Measurements from ENCODE around the gene ADK. TPM values are rescaled to one million over a fixed set of nuclear protein-coding genes. Genes with fewer than 3 reads are reported as not detected.

Gene ADK
- total and polyA plus RNA-seq, 2 of the 4 experiments (the other 2 are of a cell fraction): 30.6 to 40.9 TPM

- no CpG with 5 or more reads among the region's 1 CpG for WGBS, 2 experiments (ENCODE audit: extremely low coverage in 2 of 2, insufficient read length in 1 of 2)
- ATAC-seq (ENCODE audit: low read depth) (peak; percentile 72), DNase-seq (peak; percentile 79)
- Histone ChIP-seq H4K20me1 (ENCODE audit: insufficient read depth, low read length) (no peaks in the 10 kb centered on the region), H3K9me1 (ENCODE audit: insufficient read depth, low read length) (no peaks in the 10 kb centered on the region), H4K5ac (ENCODE audit: low read depth, low read length) (no peak overlapping the region), H3K36me3 (ENCODE audit: control insufficient read depth, insufficient read depth, low read length) (0 out of 2 replicates have a peak, but pooled peaks cover 1% of the 10 kb centered on the region), H3K27ac (ENCODE audit: insufficient read depth, low read length) (no peak overlapping the region; the same call in 1 of the 2 replicates), H3K4me1 (ENCODE audit: control insufficient read depth, insufficient read depth, low read length) (peaks cover 8% of the 10 kb centered on the region), H2AK5ac (ENCODE audit: low read depth, low read length) (no peak overlapping the region), H2BK20ac (ENCODE audit: low read depth, low read length) (no peak overlapping the region), H3K4ac (ENCODE audit: low read depth, low read length) (no peak overlapping the region), H2AK9ac (replicated peaks; ENCODE audit: low read depth, low read length, poor library complexity) (no peak overlapping the region), H3K56ac (ENCODE audit: extremely low read depth, insufficient read depth, low read length) (no peak overlapping the region), H3K23ac (ENCODE audit: low read depth, low read length) (no peak overlapping the region), H4K8ac (ENCODE audit: low read depth in 2 of 2, low read length in 2 of 2) (0 out of 4 replicates have a peak overlapping the region, but pooled peaks of 1 of the 2 experiments have one; percentile 27), H3K14ac (replicated peaks; ENCODE audit: low read depth, low read length) (no peak overlapping the region), H3K4me3 (ENCODE audit: insufficient read depth, low read depth, low read length) (no peak overlapping the region), H2AFZ (replicated peaks; ENCODE audit: low read length, poor library complexity) (no peak overlapping the region), H3K79me1 (ENCODE audit: low read depth in 1 of 2, low read length in 2 of 2) (peaks cover 11 to 27% of the 10 kb centered on the region in 2 experiments), H3K18ac (ENCODE audit: low read depth, low read length) (no peak overlapping the region), H3K27me3 (ENCODE audit: control insufficient read depth, insufficient read depth, low read length) (no peaks in the 10 kb centered on the region), H3K9me3 (ENCODE audit: control insufficient read depth, insufficient read depth, low read length) (no peaks in the 10 kb centered on the region), H3K4me2 (ENCODE audit: low read depth, low read length) (no peak overlapping the region), H3K9ac (ENCODE audit: low read depth, low read length) (no peak overlapping the region), H2BK5ac (ENCODE audit: low read depth, low read length, poor library complexity, severe bottlenecking) (peak overlapping the region; percentile 100), H2BK15ac (ENCODE audit: low read depth, low read length) (no peak overlapping the region), H4K91ac (ENCODE audit: insufficient read depth, low read depth, low read length) (no peak overlapping the region), H2BK120ac (ENCODE audit: low read depth, low read length) (no peak overlapping the region)
- ChIA-PET CTCF (no interaction called here), POLR2A (ENCODE audit: unreplicated experiment) (no interaction called here)
- dilution Hi-C loops (cut with HindIII; ENCODE audit: low sequenced_read_pairs, unreplicated experiment) (no loop called here), intact Hi-C loops (cut with micrococcal nuclease) (loop anchor here (5.0 kb wide), 1 partner anchor 142 kb away; no protein-coding TSS in a partner anchor), in situ Hi-C loops (cut with MboI; ENCODE audit: low sequenced_read_pairs) (no loop called here)
- TF ChIP-seq RFX5 (IDR thresholded peaks at IDR 0.05; ENCODE audit: low read depth, low read length) (no peak), BHLHE40 (IDR thresholded peaks at IDR 0.05; ENCODE audit: low read depth, low read length) (no peak), RCOR1 (IDR thresholded peaks at IDR 0.05; ENCODE audit: insufficient replicate concordance, low read length) (no peak), FOS (IDR thresholded peaks at IDR 0.05; ENCODE audit: low read depth, low read length) (peak; percentile 25; the same call in 1 of the 2 replicates), CEBPB (IDR thresholded peaks at IDR 0.05; ENCODE audit: low read depth, low read length) (no peak), RAD21 (IDR thresholded peaks at IDR 0.05; ENCODE audit: low read length) (no peak), ELK1 (IDR thresholded peaks at IDR 0.05; ENCODE audit: borderline replicate concordance, low read depth, low read length) (no peak), USF2 (IDR thresholded peaks at IDR 0.05; ENCODE audit: low read depth, low read length) (no peak), CHD1 (IDR thresholded peaks at IDR 0.05; ENCODE audit: low read depth, low read length) (no peak)
- no TSS peak for BruUV-seq (replicated peaks)
Measured at GRCh38 chr10:74290708-74291107, 139.7 kb downstream of the ADK start.

All from IMR-90 (cell line).